Right lobe of liver (tissue), 6 donors: ENCODE results near the gene RALGPS1. TPM values are rescaled to one million over a fixed set of nuclear protein-coding genes. Genes with fewer than 3 reads are reported as not detected.

Source experiments
- ATAC-seq, 4 donors: fragments of 200-7000 bp; cut with Tn5 transposase; one replicate each; pipeline ENCODE4 v1.9.1; 2020; ENCODE audit warnings: mild to moderate bottlenecking in 4 of 4, moderate library complexity in 4 of 4
- DNase-seq, 3 donors: peaks; one replicate each; pipeline ENCODE4 v3.0.0-alpha.2; 2020
- H3K27ac ChIP-seq, 3 donors: fragments of 200-600 bp; one replicate each; pipeline ENCODE4 v1.8.0; 2022
- H3K27me3 ChIP-seq, 2 donors: fragments of 200-600 bp; one replicate each; pipeline ENCODE4 v1.8.0; 2022
- H3K36me3 ChIP-seq, 4 donors: fragments of 200-600 bp; sonication (generic) in 1 of 4; one replicate each; pipeline versions ENCODE4 v1.5.1 to v1.8.0; 2017 to 2022; ENCODE audit warnings: control low read depth in 1 of 4
- H3K4me1 ChIP-seq, 4 donors: fragments of 200-600 bp; sonication (generic) in 1 of 4; one replicate each; pipeline versions ENCODE4 v1.5.1 to v1.8.0; 2017 to 2022; ENCODE audit warnings: control low read depth in 1 of 4
- H3K4me3 ChIP-seq, 3 donors: fragments of 200-600 bp; one replicate each; pipeline ENCODE4 v1.8.0; 2022
- H3K9me3 ChIP-seq, 4 donors: fragments of 200-600 bp; sonication (generic) in 1 of 4; one replicate each; pipeline versions ENCODE4 v1.5.1 to v1.8.0; 2017 to 2022; ENCODE audit warnings: control low read depth in 1 of 4
- POLR2A ChIP-seq: fragments of 450-650 bp; IDR thresholded peaks from one replicate; pipeline ENCODE4 v1.6.1; 2017; ENCODE audit warnings: antibody characterized with exemption, mild to moderate bottlenecking
- WGBS: methylation state at CpG from one replicate; pipeline ENCODE4 v1.1.6; 2018; ENCODE audit warnings: low coverage, low lambda C conversion rate; ENCODE audit not compliant: insufficient coverage; ENCODE audit errors: missing lambda C conversion rate; 5-methylcytosine and 5-hydroxymethylcytosine counted together
- intact Hi-C, 2 donors: fragments of 100-400 bp; cut with DNase I; formaldehyde crosslinking; loops; one replicate each; pipeline versions ENCODE4 v1.11.2 to v1.14.1; 2022
- total RNA-seq, 6 experiments: library from RNA; depleted of rRNA in 2 of 6; stranded (reverse); fragments of >200 nt in 2 of 6; fragmentation: NEBNext Ultra II Directional in 3 of 6; extraction: Animal tissue kit (Norgen Biotek cat#: 25700) in 3 of 6; gene quantifications; one replicate each; pipeline versions ENCODE4 v1.1.0 to v1.2.4, GENCODE V29; 2016 to 2023
- TF ChIP-seq, protein P1 (sequence below), 4 donors: fragments of 200-600 bp in 3 of 4; fragments of 450-650 bp in 1 of 4; IDR thresholded peaks; one replicate each; pipeline versions ENCODE4 v1.5.1 to v1.8.0; 2016 to 2022; ENCODE audit warnings: antibody characterized with exemption in 4 of 4, mild to moderate bottlenecking in 2 of 4
- donor health status: DM: no; HTN: yes; CAD: no.
- donor health status: DM: no; HTN: no; CAD: no.
- donor health status: DM: no; HTN: no; CAD: no.
- donor health status: DM: no; HTN: yes; CAD: no.
- donor health status: DM: no; HTN: yes; CAD: no.

The RALGPS1 gene
- total RNA-seq, 6 experiments from 2014 or later, result 1.2 to 3.8 (median 2.4) TPM

GRCh38 chr9:127114606-127115005, 200.0 kb downstream of the RALGPS1 start:
- TF ChIP-seq POLR2A, result no peak
- TF ChIP-seq, protein P1, sequence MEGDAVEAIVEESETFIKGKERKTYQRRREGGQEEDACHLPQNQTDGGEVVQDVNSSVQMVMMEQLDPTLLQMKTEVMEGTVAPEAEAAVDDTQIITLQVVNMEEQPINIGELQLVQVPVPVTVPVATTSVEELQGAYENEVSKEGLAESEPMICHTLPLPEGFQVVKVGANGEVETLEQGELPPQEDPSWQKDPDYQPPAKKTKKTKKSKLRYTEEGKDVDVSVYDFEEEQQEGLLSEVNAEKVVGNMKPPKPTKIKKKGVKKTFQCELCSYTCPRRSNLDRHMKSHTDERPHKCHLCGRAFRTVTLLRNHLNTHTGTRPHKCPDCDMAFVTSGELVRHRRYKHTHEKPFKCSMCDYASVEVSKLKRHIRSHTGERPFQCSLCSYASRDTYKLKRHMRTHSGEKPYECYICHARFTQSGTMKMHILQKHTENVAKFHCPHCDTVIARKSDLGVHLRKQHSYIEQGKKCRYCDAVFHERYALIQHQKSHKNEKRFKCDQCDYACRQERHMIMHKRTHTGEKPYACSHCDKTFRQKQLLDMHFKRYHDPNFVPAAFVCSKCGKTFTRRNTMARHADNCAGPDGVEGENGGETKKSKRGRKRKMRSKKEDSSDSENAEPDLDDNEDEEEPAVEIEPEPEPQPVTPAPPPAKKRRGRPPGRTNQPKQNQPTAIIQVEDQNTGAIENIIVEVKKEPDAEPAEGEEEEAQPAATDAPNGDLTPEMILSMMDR (IDR thresholded peaks at IDR 0.05), result no peak
- Histone ChIP-seq H3K9me3 (no peaks in the 10 kb centered on the region), H3K27me3 (no peaks in the 10 kb centered on the region), H3K4me1 (no peaks in the 10 kb centered on the region), H3K36me3 (no peaks in the 10 kb centered on the region), H3K27ac (no peak overlapping the region), H3K4me3 (no peak overlapping the region)
- ATAC-seq, result no peak
- intact Hi-C loops, result no loop called here
- 82% methylated on average over 4 of the region's 5 CpGs for WGBS
- DNase-seq, result no peak

GRCh38 chr9:127116088-127116726, 201.6 kb downstream of the RALGPS1 start:
- intact Hi-C loops, result no loop called here
- no peak overlapping the region for H3K4me3 ChIP-seq
- H3K4me1 ChIP-seq, result no peaks in the 10 kb centered on the region
- no peak for TF ChIP-seq POLR2A
- TF ChIP-seq, protein P1 (IDR thresholded peaks at IDR 0.05), result no peak
- H3K9me3 ChIP-seq, result no peaks in the 10 kb centered on the region
- DNase-seq (no peak), ATAC-seq (no peak)
- no peak overlapping the region for H3K27ac ChIP-seq
- WGBS, result 72% methylated on average over 3 of the region's 6 CpGs
- no peaks in the 10 kb centered on the region for H3K27me3 ChIP-seq
- H3K36me3 ChIP-seq, result no peaks in the 10 kb centered on the region

DNA sequence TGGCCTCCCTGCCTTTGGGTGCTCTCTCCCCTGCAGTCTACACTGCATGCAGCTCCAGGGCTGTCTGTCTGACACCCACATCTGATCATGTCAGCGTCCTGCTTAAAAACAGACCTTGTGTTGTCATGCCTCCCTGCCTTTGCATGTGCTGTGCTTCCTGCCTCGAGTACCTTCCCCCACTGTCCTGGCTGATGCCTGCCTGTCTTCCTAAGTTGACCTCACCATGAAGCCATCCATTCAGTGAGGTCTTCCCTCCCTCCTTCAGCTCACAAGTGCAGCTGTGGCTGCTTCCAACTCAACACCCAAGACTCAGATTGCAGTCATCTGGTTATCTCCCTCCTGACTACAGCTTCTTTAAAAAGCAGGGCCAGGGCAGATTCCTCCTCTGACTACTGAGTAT, 202.4 kb downstream of the RALGPS1 start:
- Histone ChIP-seq H3K4me3 (no peak overlapping the region), H3K27ac (no peak overlapping the region), H3K9me3 (no peaks in the 10 kb centered on the region), H3K4me1 (no peaks in the 10 kb centered on the region), H3K36me3 (no peaks in the 10 kb centered on the region), H3K27me3 (no peaks in the 10 kb centered on the region)
- TF ChIP-seq, protein P1 (IDR thresholded peaks at IDR 0.05), result no peak
- TF ChIP-seq POLR2A, result no peak
- 63% methylated on average over 2 of the region's 2 CpGs for WGBS
- DNase-seq (no peak), ATAC-seq (no peak)
- intact Hi-C loops, result no loop called here

GRCh38 chr9:127117801-127118200, 203.2 kb downstream of the RALGPS1 start:
- H3K27ac ChIP-seq, result no peak overlapping the region
- no peaks in the 10 kb centered on the region for H3K36me3 ChIP-seq
- no peaks in the 10 kb centered on the region for H3K9me3 ChIP-seq
- DNase-seq (no peak), ATAC-seq (no peak)
- no peak for TF ChIP-seq POLR2A
- TF ChIP-seq, protein P1 (IDR thresholded peaks at IDR 0.05), result no peak
- no peaks in the 10 kb centered on the region for H3K27me3 ChIP-seq
- intact Hi-C loops, result no loop called here
- no peak overlapping the region for H3K4me3 ChIP-seq
- H3K4me1 ChIP-seq, result peaks cover 0 to 7% (median 0%) of the 10 kb centered on the region in 4 donors
- WGBS, result 91% methylated on average over 4 of the region's 4 CpGs
